ENCODE data around the gene SNTG2. TPM values are rescaled to one million over a fixed set of nuclear protein-coding genes. Genes with fewer than 3 reads are reported as not detected.

SNTG2 gene
- total RNA-seq, 1 donor from 2014 or later = 11.8 TPM

- Histone ChIP-seq H3K27ac (no peak overlapping the region), H3K36me3 (no peaks in the 10 kb centered on the region), H3K4me3 (no peak overlapping the region), H3K27me3 (no peaks in the 10 kb centered on the region), H3K4me1 (no peaks in the 10 kb centered on the region), H3K9me3 (no peaks in the 10 kb centered on the region)
- intact Hi-C loops (cut with DNase I) = no loop called here
- DNase-seq (ENCODE audit: extremely low spot score in 2 of 2) = no peak
- TF ChIP-seq POLR2A (IDR thresholded peaks at IDR 0.05) = no peak
- TF ChIP-seq POLR2AphosphoS5 (IDR thresholded peaks at IDR 0.05; ENCODE audit: insufficient read depth in 1 of 2, low read depth in 1 of 2) = no peak
- no peak for TF ChIP-seq CTCF (IDR thresholded peaks at IDR 0.05)
Measured at GRCh38 chr2:1039549-1039948, 88.9 kb downstream of the SNTG2 start.

GRCh38 chr2:1041012-1041805, 90.6 kb downstream of the SNTG2 start:
- DNase-seq (ENCODE audit: extremely low spot score in 2 of 2) = no peak
- H3K9me3 ChIP-seq = no peaks in the 10 kb centered on the region
- no peak overlapping the region for H3K4me3 ChIP-seq
- no peaks in the 10 kb centered on the region for H3K36me3 ChIP-seq
- H3K27me3 ChIP-seq = no peaks in the 10 kb centered on the region
- no peaks in the 10 kb centered on the region for H3K4me1 ChIP-seq
- H3K27ac ChIP-seq = no peak overlapping the region
- intact Hi-C loops (cut with DNase I) = no loop called here
- TF ChIP-seq CTCF (IDR thresholded peaks at IDR 0.05) (no peak), POLR2AphosphoS5 (IDR thresholded peaks at IDR 0.05; ENCODE audit: insufficient read depth in 1 of 2, low read depth in 1 of 2) (no peak), POLR2A (IDR thresholded peaks at IDR 0.05) (no peak)

- no peaks in the 10 kb centered on the region for H3K9me3 ChIP-seq
- H3K27ac ChIP-seq = no peak overlapping the region
- no peak overlapping the region for H3K4me3 ChIP-seq
- H3K27me3 ChIP-seq = no peaks in the 10 kb centered on the region
- intact Hi-C loops (cut with DNase I) = no loop called here
- H3K4me1 ChIP-seq = no peaks in the 10 kb centered on the region
- DNase-seq (ENCODE audit: extremely low spot score in 2 of 2) = no peak
- H3K36me3 ChIP-seq = no peaks in the 10 kb centered on the region
- no peak for TF ChIP-seq POLR2A (IDR thresholded peaks at IDR 0.05)
Measured at GRCh38 chr2:1045109-1045508, 94.5 kb downstream of the SNTG2 start.

GRCh38 chr2:1046067-1046466, 95.4 kb downstream of the SNTG2 start:
- Histone ChIP-seq H3K27ac (no peak overlapping the region), H3K4me1 (no peaks in the 10 kb centered on the region), H3K27me3 (no peaks in the 10 kb centered on the region), H3K36me3 (no peaks in the 10 kb centered on the region), H3K4me3 (no peak overlapping the region), H3K9me3 (no peaks in the 10 kb centered on the region)
- intact Hi-C loops (cut with DNase I) = no loop called here
- TF ChIP-seq CTCF (IDR thresholded peaks at IDR 0.05) = no peak
- no peak for TF ChIP-seq POLR2AphosphoS5 (IDR thresholded peaks at IDR 0.05; ENCODE audit: insufficient read depth in 1 of 2, low read depth in 1 of 2)
- DNase-seq (ENCODE audit: extremely low spot score in 2 of 2) = no peak

GRCh38 chr2:1047485-1047884, 96.8 kb downstream of the SNTG2 start:
- DNase-seq (ENCODE audit: extremely low spot score in 2 of 2) = no peak
- TF ChIP-seq POLR2AphosphoS5 (IDR thresholded peaks at IDR 0.05; ENCODE audit: insufficient read depth in 1 of 2, low read depth in 1 of 2) = no peak
- TF ChIP-seq CTCF (IDR thresholded peaks at IDR 0.05) = no peak
- TF ChIP-seq POLR2A (IDR thresholded peaks at IDR 0.05) = no peak
- Histone ChIP-seq H3K36me3 (no peaks in the 10 kb centered on the region), H3K9me3 (no peaks in the 10 kb centered on the region), H3K4me1 (no peaks in the 10 kb centered on the region), H3K27me3 (no peaks in the 10 kb centered on the region), H3K4me3 (no peak overlapping the region), H3K27ac (no peak overlapping the region)
- intact Hi-C loops (cut with DNase I) = no loop called here
